ENCODE measurements around the gene SOBP. TPM values are rescaled to one million over a fixed set of nuclear protein-coding genes. Genes with fewer than 3 reads are reported as not detected.

The SOBP gene
- total and polyA plus RNA-seq, 2 donors (not counting 1 experiment from before 2014, with no cell fraction given), result 2.7 to 6.3 TPM

GRCh38 chr6:107668743-107669474, 179.0 kb downstream of the SOBP start:
- no peak for TF ChIP-seq CTCF (conservative IDR thresholded peaks at IDR 0.05 in 1 of 2, IDR thresholded peaks at IDR 0.05 in 1 of 2; ENCODE audit: low read depth in 1 of 2, low read length in 2 of 2)
- no peak overlapping the region for H3K4me2 ChIP-seq (ENCODE audit: extremely low read depth, insufficient read depth, low read length)
- H3K4me1 ChIP-seq (ENCODE audit: control insufficient read depth, extremely low read depth, insufficient read depth, low read length), result peaks cover 26% of the 10 kb centered on the region
- H3K4me3 ChIP-seq (replicated peaks in 1 of 4; ENCODE audit: control extremely low read depth in 1 of 4, insufficient read depth in 1 of 4, low read depth in 3 of 4, low read length in 4 of 4), result no peak overlapping the region
- H3K9me3 ChIP-seq (ENCODE audit: control insufficient read depth, insufficient read depth, low read depth, low read length), result no peaks in the 10 kb centered on the region
- H4K20me1 ChIP-seq (ENCODE audit: control insufficient read depth, extremely low read depth, insufficient read depth, low read length), result no peaks in the 10 kb centered on the region
- H3K27me3 ChIP-seq (ENCODE audit: control insufficient read depth, insufficient read depth, low read length), result no peaks in the 10 kb centered on the region
- H3K36me3 ChIP-seq (ENCODE audit: control insufficient read depth, insufficient read depth, low read length), result no peaks in the 10 kb centered on the region
- DNase-seq (ENCODE audit: low read depth in 2 of 2), result no peak
- peak overlapping the region; percentile 25 for H2AFZ ChIP-seq (ENCODE audit: low read length)
- no peaks in the 10 kb centered on the region for H3K79me2 ChIP-seq (ENCODE audit: control insufficient read depth, insufficient read depth, low read length)
- H3K9ac ChIP-seq (ENCODE audit: insufficient read depth, low read length), result no peak overlapping the region
- no peak overlapping the region for H3K27ac ChIP-seq (ENCODE audit: insufficient read depth, low read length)

GRCh38 chr6:107670792-107671199, 180.9 kb downstream of the SOBP start:
- Histone ChIP-seq H4K20me1 (ENCODE audit: control insufficient read depth, extremely low read depth, insufficient read depth, low read length) (no peaks in the 10 kb centered on the region), H3K36me3 (ENCODE audit: control insufficient read depth, insufficient read depth, low read length) (no peaks in the 10 kb centered on the region), H3K4me1 (ENCODE audit: control insufficient read depth, extremely low read depth, insufficient read depth, low read length) (peaks cover 16% of the 10 kb centered on the region), H3K27ac (ENCODE audit: insufficient read depth, low read length) (no peak overlapping the region), H3K9ac (ENCODE audit: insufficient read depth, low read length) (no peak overlapping the region), H3K4me2 (ENCODE audit: extremely low read depth, insufficient read depth, low read length) (no peak overlapping the region), H3K27me3 (ENCODE audit: control insufficient read depth, insufficient read depth, low read length) (no peaks in the 10 kb centered on the region), H3K9me3 (ENCODE audit: control insufficient read depth, insufficient read depth, low read depth, low read length) (no peaks in the 10 kb centered on the region), H2AFZ (ENCODE audit: low read length) (peak overlapping the region; percentile 45), H3K79me2 (ENCODE audit: control insufficient read depth, insufficient read depth, low read length) (no peaks in the 10 kb centered on the region), H3K4me3 (replicated peaks in 1 of 4; ENCODE audit: control extremely low read depth in 1 of 4, insufficient read depth in 1 of 4, low read depth in 3 of 4, low read length in 4 of 4) (no peak overlapping the region)
- no peak for TF ChIP-seq EZH2 (IDR thresholded peaks at IDR 0.05; ENCODE audit: low read length, missing control alignments)
- TF ChIP-seq CTCF (conservative IDR thresholded peaks at IDR 0.05 in 1 of 2, IDR thresholded peaks at IDR 0.05 in 1 of 2; ENCODE audit: low read depth in 1 of 2, low read length in 2 of 2), result no peak
- peak; percentile 44 to 54 for DNase-seq (ENCODE audit: low read depth in 2 of 2)

GRCh38 chr6:107673076-107673494, 183.2 kb downstream of the SOBP start:
- H2AFZ ChIP-seq (ENCODE audit: low read length), result no peak overlapping the region
- no peak for DNase-seq (ENCODE audit: low read depth in 2 of 2)
- no peak for TF ChIP-seq EZH2 (IDR thresholded peaks at IDR 0.05; ENCODE audit: low read length, missing control alignments)
- no peak for TF ChIP-seq CTCF (conservative IDR thresholded peaks at IDR 0.05 in 1 of 2, IDR thresholded peaks at IDR 0.05 in 1 of 2; ENCODE audit: low read depth in 1 of 2, low read length in 2 of 2)

More at GRCh38 chr6:107673076-107673494, 183.2 kb downstream of the SOBP start:
- H3K9ac ChIP-seq (ENCODE audit: insufficient read depth, low read length), result no peak overlapping the region
- no peaks in the 10 kb centered on the region for H3K9me3 ChIP-seq (ENCODE audit: control insufficient read depth, insufficient read depth, low read depth, low read length)
- no peaks in the 10 kb centered on the region for H3K27me3 ChIP-seq (ENCODE audit: control insufficient read depth, insufficient read depth, low read length)
- no peak overlapping the region for H3K4me2 ChIP-seq (ENCODE audit: extremely low read depth, insufficient read depth, low read length)
- no peaks in the 10 kb centered on the region for H3K79me2 ChIP-seq (ENCODE audit: control insufficient read depth, insufficient read depth, low read length)
- H4K20me1 ChIP-seq (ENCODE audit: control insufficient read depth, extremely low read depth, insufficient read depth, low read length), result no peaks in the 10 kb centered on the region
- peaks cover 7% of the 10 kb centered on the region for H3K4me1 ChIP-seq (ENCODE audit: control insufficient read depth, extremely low read depth, insufficient read depth, low read length)
- H3K36me3 ChIP-seq (ENCODE audit: control insufficient read depth, insufficient read depth, low read length), result no peaks in the 10 kb centered on the region
- no peak overlapping the region for H3K27ac ChIP-seq (ENCODE audit: insufficient read depth, low read length)
- H3K4me3 ChIP-seq (replicated peaks in 1 of 4; ENCODE audit: control extremely low read depth in 1 of 4, insufficient read depth in 1 of 4, low read depth in 3 of 4, low read length in 4 of 4), result no peak overlapping the region
